PC-9 (cell line): ENCODE results near the gene ENAH. TPM values are rescaled to one million over a fixed set of nuclear protein-coding genes. Genes with fewer than 3 reads are reported as not detected.
A peak's percentile ranks its signal among the peaks of the same experiment; 100 is the strongest.

Source experiments
- BruUV-seq: library from RNA; stranded (reverse); fragments of 400-500 nt; replicated peaks from 2 replicates; lab custom pipeline; 2021; lab: Mats Ljungman, UMichigan
- CTCF ChIA-PET: fragments of 300-600 bp; sonication (Branson Sonifier 250); formaldehyde crosslinking; loops from one replicate; lab custom pipeline; 2022; ENCODE audit warnings: antibody characterized with exemption; lab: Charles Lee
- POLR2A ChIA-PET: fragments of 300-600 bp; sonication (Branson Sonifier 250); formaldehyde crosslinking; loops from one replicate; lab custom pipeline; 2022; ENCODE audit warnings: antibody characterized with exemption; ENCODE audit not compliant: unreplicated experiment; lab: Charles Lee
- DNase-seq, 2 experiments: peaks; one replicate each; pipeline versions ENCODE4 v3.0.0 to v3.0.0-alpha.2; 2015 to 2022; ENCODE audit warnings: mixed read lengths in 1 of 2
- H2AFZ ChIP-seq: fragments of 200-600 bp; sonication (generic); 2 replicates; pipeline ENCODE4 v1.8.1; 2017; ENCODE audit warnings: antibody characterized with exemption
- H3F3A ChIP-seq: fragments of 200-600 bp; sonication (generic); 2 replicates; pipeline ENCODE4 v1.8.1; 2017; ENCODE audit warnings: antibody characterized with exemption, mild to moderate bottlenecking, low read depth; ENCODE audit not compliant: insufficient read depth
- H3K27ac ChIP-seq: fragments of 200-600 bp; sonication (generic); 2 replicates; pipeline ENCODE4 v1.6.1; 2016; ENCODE audit warnings: mixed run types
- H3K27me3 ChIP-seq: fragments of 200-600 bp; sonication (generic); 2 replicates; pipeline ENCODE4 v1.6.1; 2016; ENCODE audit warnings: low read depth, mixed run types; ENCODE audit not compliant: insufficient read depth
- H3K36me3 ChIP-seq: fragments of 200-600 bp; sonication (generic); 2 replicates; pipeline ENCODE4 v1.6.1; 2016; ENCODE audit warnings: low read depth, mixed run types
- H3K4me1 ChIP-seq: fragments of 200-600 bp; sonication (generic); replicated peaks from 2 replicates; pipeline ENCODE4 v1.6.1; 2016; ENCODE audit warnings: mixed run types; ENCODE audit not compliant: insufficient read depth
- H3K4me2 ChIP-seq: fragments of 200-600 bp; sonication (generic); 2 replicates; pipeline ENCODE4 v1.6.1; 2017; ENCODE audit warnings: mixed run types
- H3K4me3 ChIP-seq: fragments of 200-600 bp; sonication (generic); 2 replicates; pipeline ENCODE4 v1.6.1; 2016; ENCODE audit warnings: mixed run types
- H3K79me2 ChIP-seq: fragments of 200-600 bp; sonication (generic); 2 replicates; pipeline ENCODE4 v1.6.1; 2017; ENCODE audit warnings: low read depth, mixed run types
- H3K9me2 ChIP-seq: fragments of 200-600 bp; sonication (generic); 2 replicates; pipeline ENCODE4 v1.8.1; 2017; ENCODE audit warnings: mild to moderate bottlenecking; ENCODE audit not compliant: insufficient read depth
- H3K9me3 ChIP-seq: fragments of 200-600 bp; sonication (generic); 2 replicates; pipeline ENCODE4 v1.8.1; 2016; ENCODE audit warnings: low read depth; ENCODE audit not compliant: insufficient read depth
- H4K20me1 ChIP-seq: fragments of 200-600 bp; sonication (generic); 2 replicates; pipeline ENCODE4 v1.8.1; 2017; ENCODE audit not compliant: insufficient read depth
- CTCF ChIP-seq: fragments of 200-600 bp; sonication (generic); conservative IDR thresholded peaks from 2 replicates; pipeline ENCODE4 v1.6.1; 2017; ENCODE audit warnings: mixed run types, antibody characterized with exemption, mild to moderate bottlenecking, moderate library complexity
- EZH2 ChIP-seq: fragments of 200-600 bp; sonication (generic); IDR thresholded peaks from 2 replicates; pipeline ENCODE4 v1.8.0; 2017; ENCODE audit warnings: antibody characterized with exemption, low read depth
- intact Hi-C: fragments of 100-400 bp; cut with micrococcal nuclease; formaldehyde crosslinking; loops from one replicate; pipeline ENCODE4 v1.10.0; 2022; ENCODE audit not compliant: unreplicated experiment
- total RNA-seq: library from RNA; stranded (reverse); gene quantifications from 2 replicates; pipeline ENCODE4 v1.2.3, GENCODE V29; 2021

ENAH gene
- total RNA-seq, 1 experiment from 2014 or later = 167 TPM

- H3K79me2 ChIP-seq = peaks cover 28% of the 10 kb centered on the region; the same call in 1 of the 2 replicates
- intact Hi-C loops = loop anchor here (1.0 to 10.0 kb wide), 4 partner anchors 62 to 420 kb away; partner anchors contain the start of gene ENAH
Measured at GRCh38 chr1:225554216-225554812, 98.6 kb downstream of the ENAH start.

DNA sequence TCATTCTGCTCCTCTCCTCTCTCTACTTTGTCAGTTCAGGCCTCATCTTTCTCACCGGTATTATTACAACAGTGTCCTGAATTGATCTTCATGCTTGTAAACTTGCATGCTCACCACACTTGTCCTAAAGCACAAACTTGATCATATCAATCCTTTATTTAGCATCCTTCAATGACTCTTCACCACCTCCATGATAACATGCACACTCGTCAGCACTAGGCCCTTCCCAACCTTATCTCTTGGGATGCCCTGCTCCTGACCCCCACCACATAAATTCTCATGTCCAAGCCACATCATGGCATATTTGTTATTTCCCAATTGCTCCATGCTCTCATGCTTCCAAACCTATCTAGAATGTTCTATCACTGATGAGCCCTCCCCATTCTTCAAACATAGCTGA is 103.1 kb downstream of the ENAH start:
- Histone ChIP-seq H3K4me3 (no peak overlapping the region), H3K9me3 (no peaks in the 10 kb centered on the region), H3K4me2 (no peak overlapping the region), H3K27ac (no peak overlapping the region), H3K36me3 (peaks cover 9% of the 10 kb centered on the region; the same call in 1 of the 2 replicates), H2AFZ (no peak overlapping the region), H3K27me3 (no peaks in the 10 kb centered on the region), H3K4me1 (no peaks in the 10 kb centered on the region), H4K20me1 (no peaks in the 10 kb centered on the region; the same call in 1 of the 2 replicates), H3K9me2 (no peaks in the 10 kb centered on the region), H3F3A (peaks cover 14% of the 10 kb centered on the region; the same call in 1 of the 2 replicates), H3K79me2 (peaks cover 31% of the 10 kb centered on the region)
- POLR2A ChIA-PET = interaction anchor here (0.8 kb wide), 1 partner anchor 41 kb away, joined by 9 read pairs; no protein-coding TSS in a partner anchor
- intact Hi-C loops = loop anchor here (5.0 to 10.0 kb wide), 2 partner anchors 58 to 425 kb away; no protein-coding TSS in a partner anchor
- no peak for TF ChIP-seq CTCF
- TF ChIP-seq EZH2 = no peak
- CTCF ChIA-PET = no interaction called here
- no TSS peak for BruUV-seq
- no peak for DNase-seq

More at GRCh38 chr1:225554216-225554812, 98.6 kb downstream of the ENAH start:
- peaks cover 36% of the 10 kb centered on the region for H3F3A ChIP-seq
- no peaks in the 10 kb centered on the region for H3K9me3 ChIP-seq
- CTCF ChIA-PET = interaction anchor here (0.6 kb wide), 2 partner anchors 57 to 273 kb away, joined by 3 read pairs; no protein-coding TSS in a partner anchor
- peaks cover 15% of the 10 kb centered on the region; the same call in 1 of the 2 replicates for H3K36me3 ChIP-seq
- POLR2A ChIA-PET = interaction anchor here (0.6 kb wide), 1 partner anchor 224 kb away, joined by 6 read pairs; no protein-coding TSS in a partner anchor
- H2AFZ ChIP-seq = no peak overlapping the region
- DNase-seq = no peak
- H3K4me2 ChIP-seq = no peak overlapping the region
- TF ChIP-seq EZH2 = no peak
- TF ChIP-seq CTCF = peak; percentile 78
- no peaks in the 10 kb centered on the region; the same call in 1 of the 2 replicates for H4K20me1 ChIP-seq
- H3K27me3 ChIP-seq = no peaks in the 10 kb centered on the region
- H3K4me1 ChIP-seq = no peaks in the 10 kb centered on the region
- no peak overlapping the region for H3K4me3 ChIP-seq
- no peaks in the 10 kb centered on the region for H3K9me2 ChIP-seq
- 0 out of 2 replicates have a peak overlapping the region, but pooled peaks have one; percentile 25 for H3K27ac ChIP-seq
- no TSS peak for BruUV-seq

GRCh38 chr1:225548140-225548857 is 104.6 kb downstream of the ENAH start:
- DNase-seq = no peak
- Histone ChIP-seq H3F3A (peaks cover 17% of the 10 kb centered on the region; the same call in 1 of the 2 replicates), H3K79me2 (peaks cover 33% of the 10 kb centered on the region), H3K36me3 (peaks cover 9% of the 10 kb centered on the region; the same call in 1 of the 2 replicates), H3K27ac (no peak overlapping the region), H2AFZ (no peak overlapping the region), H4K20me1 (no peaks in the 10 kb centered on the region; the same call in none of the 2 replicates), H3K4me1 (0 out of 2 replicates have a peak, but pooled peaks cover 5% of the 10 kb centered on the region), H3K27me3 (no peaks in the 10 kb centered on the region), H3K9me3 (no peaks in the 10 kb centered on the region), H3K4me2 (no peak overlapping the region), H3K4me3 (no peak overlapping the region), H3K9me2 (no peaks in the 10 kb centered on the region)
- TF ChIP-seq EZH2 (no peak), CTCF (no peak)
- CTCF ChIA-PET = no interaction called here
- POLR2A ChIA-PET = interaction anchor here (0.6 kb wide), 1 partner anchor 180 kb away, joined by 4 read pairs; no protein-coding TSS in a partner anchor
- intact Hi-C loops = no loop called here
- no TSS peak for BruUV-seq
